ENCODE results near the gene TSEN54. TPM values are rescaled to one million over a fixed set of nuclear protein-coding genes. Genes with fewer than 3 reads are reported as not detected.

The TSEN54 gene
- total RNA-seq, 2 experiments from 2014 or later, result 21.4 to 22.0 TPM

DNA sequence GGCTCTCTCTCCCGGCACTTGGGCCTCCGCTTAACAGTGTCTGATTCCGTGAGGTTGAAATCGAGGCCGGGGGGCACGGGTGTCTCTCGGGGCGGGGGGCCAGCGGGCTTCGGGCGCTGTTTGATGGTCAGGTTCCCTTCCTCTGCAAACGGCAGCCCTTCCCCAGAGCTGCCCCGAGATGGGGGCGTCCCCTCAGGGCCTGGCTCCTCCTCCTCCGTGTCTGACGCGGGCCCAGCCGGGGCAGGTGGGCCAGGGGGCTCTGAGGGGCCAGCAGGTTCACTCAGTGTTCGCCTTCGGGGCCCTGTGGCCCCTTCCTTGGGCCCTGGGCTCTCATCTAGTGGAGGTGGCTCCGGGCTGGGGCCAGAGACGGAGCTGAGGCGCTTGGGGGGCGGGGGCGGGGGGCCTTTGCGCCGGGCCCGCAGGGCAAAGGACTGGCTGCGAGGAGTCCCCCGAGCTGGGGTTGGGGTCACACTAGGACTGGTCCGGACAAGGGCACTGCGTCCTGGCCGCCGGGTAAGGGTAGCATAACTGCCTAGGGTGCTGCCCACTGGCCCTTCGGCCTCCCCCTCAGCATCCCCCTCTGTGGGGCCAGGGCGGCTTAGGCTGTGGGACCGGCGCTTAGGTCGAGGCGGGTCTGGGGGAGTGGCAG, 14.1 kb upstream of the TSEN54 start:
- H3K27me3 Mint-ChIP-seq (ENCODE audit: low read depth), result no peaks in the 10 kb centered on the region
- H3K27ac Mint-ChIP-seq, result no peak overlapping the region
- intact Hi-C loops (cut with micrococcal nuclease), result no loop called here
- no peaks in the 10 kb centered on the region for H3K9me3 Mint-ChIP-seq
- H3K4me1 Mint-ChIP-seq (ENCODE audit: low read depth), result peaks cover 7% of the 10 kb centered on the region
- CTCF ChIA-PET, result interaction anchor here (0.9 to 1.2 kb wide), 2 partner anchors 14 to 248 kb away, joined by 3 to 4 read pairs; partner anchors contain the start of gene TSEN54
- no peaks in the 10 kb centered on the region for H3K36me3 Mint-ChIP-seq (ENCODE audit: low read depth)
- no peak for DNase-seq
- H3K4me3 Mint-ChIP-seq, result no peak overlapping the region

DNA sequence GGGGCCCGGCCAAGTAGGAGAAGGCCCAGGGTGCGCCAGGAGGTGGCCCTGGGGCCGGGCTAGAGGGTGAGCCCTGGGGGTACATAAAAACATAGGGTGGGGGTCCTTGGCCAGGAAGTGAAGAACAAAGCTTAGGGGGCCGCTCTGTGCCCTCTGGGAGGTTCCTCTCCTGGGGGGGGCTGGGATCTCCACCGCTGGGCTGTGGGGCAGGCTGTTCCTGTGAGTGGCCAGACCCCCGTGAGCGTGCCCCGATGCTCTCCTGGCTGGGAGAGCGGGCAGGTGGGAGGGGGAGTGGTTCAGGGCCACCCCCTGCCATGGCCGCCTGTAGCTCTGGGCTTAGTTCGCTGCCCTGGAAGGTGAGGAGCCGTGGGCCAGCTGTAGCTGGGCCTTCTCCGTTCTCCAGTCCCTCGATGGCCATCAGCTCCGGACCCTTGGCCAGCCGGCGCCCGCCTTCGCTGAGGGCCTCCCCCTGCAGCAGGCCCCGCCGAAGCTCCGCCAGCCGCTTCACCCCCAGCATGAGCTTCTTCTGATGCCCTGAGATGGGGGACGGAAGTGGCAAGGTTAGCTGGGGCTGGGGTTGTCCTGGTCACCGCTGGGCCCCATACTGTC, 13.5 kb upstream of the TSEN54 start:
- H3K27ac Mint-ChIP-seq, result no peak overlapping the region
- H3K36me3 Mint-ChIP-seq (ENCODE audit: low read depth), result no peaks in the 10 kb centered on the region
- peaks cover 5% of the 10 kb centered on the region for H3K4me1 Mint-ChIP-seq (ENCODE audit: low read depth)
- H3K9me3 Mint-ChIP-seq, result no peaks in the 10 kb centered on the region
- DNase-seq, result no peak
- H3K27me3 Mint-ChIP-seq (ENCODE audit: low read depth), result no peaks in the 10 kb centered on the region
- CTCF ChIA-PET, result interaction anchor here (0.7 to 1.7 kb wide), 4 partner anchors 11 to 247 kb away, joined by 3 to 6 read pairs (median 3); no protein-coding TSS in a partner anchor
- intact Hi-C loops (cut with micrococcal nuclease), result no loop called here
- no peak overlapping the region for H3K4me3 Mint-ChIP-seq

DNA sequence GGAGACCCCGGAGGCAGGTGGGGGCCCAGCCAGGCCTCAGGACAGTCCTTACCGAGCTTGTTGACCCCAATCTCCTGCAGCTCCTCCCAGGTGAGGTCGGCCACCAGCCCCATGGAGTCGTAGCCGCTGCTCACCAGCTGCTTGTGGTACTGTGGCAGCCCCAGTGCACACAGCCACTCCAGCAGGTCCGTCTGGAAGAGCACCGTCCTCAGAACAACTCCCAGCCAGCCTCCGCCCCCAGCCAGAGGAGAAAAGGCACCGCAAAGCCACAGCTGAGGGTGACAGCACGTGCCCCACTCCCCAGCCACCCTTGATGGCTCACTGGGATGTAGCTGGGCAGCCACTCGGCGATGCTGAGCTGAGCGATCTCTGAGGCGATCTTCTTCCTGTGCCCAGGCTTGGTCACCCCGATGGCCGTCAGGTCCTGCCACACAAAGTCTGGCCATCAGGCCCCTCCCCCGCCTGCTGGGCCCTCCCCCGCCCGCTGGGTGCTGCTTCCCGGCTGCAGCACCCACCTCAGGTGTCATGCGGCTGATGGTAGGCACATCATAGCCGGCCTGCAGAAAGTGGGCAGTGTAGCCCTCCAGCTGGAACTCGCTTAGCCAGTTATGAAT, 12.9 kb upstream of the TSEN54 start:
- DNase-seq, result no peak
- Mint-ChIP-seq H3K4me1 (ENCODE audit: low read depth) (no peaks in the 10 kb centered on the region), H3K9me3 (no peaks in the 10 kb centered on the region), H3K27ac (no peak overlapping the region), H3K4me3 (no peak overlapping the region), H3K36me3 (ENCODE audit: low read depth) (no peaks in the 10 kb centered on the region), H3K27me3 (ENCODE audit: low read depth) (no peaks in the 10 kb centered on the region)
- CTCF ChIA-PET, result interaction anchor here (0.6 to 1.7 kb wide), 5 partner anchors 11 to 246 kb away, joined by 3 to 6 read pairs (median 3); no protein-coding TSS in a partner anchor
- intact Hi-C loops (cut with micrococcal nuclease), result no loop called here

DNA sequence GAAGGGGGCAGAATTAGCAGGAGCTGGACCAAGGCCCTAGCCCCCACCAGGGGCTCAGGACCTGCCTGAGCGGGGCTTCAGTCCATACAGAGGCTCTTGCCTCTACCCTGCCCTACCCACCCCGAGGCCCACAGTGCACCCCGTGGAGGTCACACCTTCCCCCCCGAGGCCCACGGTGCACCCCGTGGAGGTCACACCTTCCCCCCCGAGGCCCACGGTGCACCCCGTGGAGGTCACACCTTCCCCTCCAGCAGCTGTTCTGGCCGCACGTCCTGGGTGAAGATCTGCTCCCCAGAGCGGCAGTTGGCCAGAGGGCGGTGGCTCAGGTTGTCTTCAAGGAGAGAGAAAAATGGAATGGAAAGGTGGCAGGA, 12.4 kb upstream of the TSEN54 start:
- Mint-ChIP-seq H3K36me3 (ENCODE audit: low read depth) (no peaks in the 10 kb centered on the region), H3K27me3 (ENCODE audit: low read depth) (no peaks in the 10 kb centered on the region), H3K9me3 (no peaks in the 10 kb centered on the region), H3K4me3 (no peak overlapping the region), H3K27ac (no peak overlapping the region), H3K4me1 (ENCODE audit: low read depth) (no peaks in the 10 kb centered on the region)
- no peak for DNase-seq
- intact Hi-C loops (cut with micrococcal nuclease), result no loop called here
- CTCF ChIA-PET, result interaction anchor here (0.6 to 1.7 kb wide), 2 partner anchors 10 to 28 kb away, joined by 4 to 6 read pairs; no protein-coding TSS in a partner anchor

DNA sequence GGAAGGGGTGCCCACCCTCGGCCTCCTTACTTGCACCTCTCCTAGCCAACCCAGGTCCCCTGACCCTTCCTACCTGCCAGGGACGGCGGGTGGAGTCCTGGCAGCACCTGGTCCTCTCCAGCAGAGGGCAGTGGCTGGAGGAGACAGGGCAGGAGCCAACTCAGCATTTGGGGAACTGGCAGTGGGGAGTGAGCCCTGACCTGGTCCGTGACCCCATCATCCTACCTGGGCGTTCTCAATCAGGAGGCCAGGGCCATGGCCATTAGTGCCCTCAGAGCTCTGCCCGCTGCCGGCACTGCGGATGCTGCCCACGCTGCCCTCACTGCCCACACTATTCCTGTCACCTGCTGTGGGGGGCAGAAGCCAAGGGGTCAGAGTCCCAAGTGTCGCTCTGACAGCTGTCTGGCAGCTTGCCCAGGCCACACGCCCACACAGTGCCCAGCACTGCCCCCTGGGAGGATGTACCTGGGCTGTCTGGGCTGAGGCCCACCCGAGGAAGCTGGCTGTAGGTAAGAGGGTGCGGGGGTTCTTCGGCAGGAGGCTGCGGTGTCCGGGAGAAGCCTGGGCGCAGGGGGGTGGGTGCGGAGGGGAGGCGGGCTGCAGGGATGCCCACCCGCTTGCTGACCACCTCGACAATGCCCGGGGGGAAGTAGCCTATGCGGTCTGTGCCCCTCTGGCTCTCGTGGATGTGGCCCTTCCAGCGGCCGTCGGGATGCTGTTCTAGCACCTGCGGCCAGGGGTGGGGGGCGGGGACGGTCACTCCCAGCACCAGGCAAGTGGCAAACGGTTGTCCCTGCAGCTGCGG, 11.8 kb upstream of the TSEN54 start:
- CTCF ChIA-PET, result interaction anchor here (0.7 to 1.7 kb wide), 3 partner anchors 10 to 76 kb away, joined by 3 to 6 read pairs (median 4); no protein-coding TSS in a partner anchor
- H3K36me3 Mint-ChIP-seq (ENCODE audit: low read depth), result no peaks in the 10 kb centered on the region
- H3K9me3 Mint-ChIP-seq, result no peaks in the 10 kb centered on the region
- H3K27me3 Mint-ChIP-seq (ENCODE audit: low read depth), result no peaks in the 10 kb centered on the region
- H3K4me1 Mint-ChIP-seq (ENCODE audit: low read depth), result no peaks in the 10 kb centered on the region
- H3K4me3 Mint-ChIP-seq, result no peak overlapping the region
- intact Hi-C loops (cut with micrococcal nuclease), result no loop called here
- DNase-seq, result peak; percentile 41
- no peak overlapping the region for H3K27ac Mint-ChIP-seq

DNA sequence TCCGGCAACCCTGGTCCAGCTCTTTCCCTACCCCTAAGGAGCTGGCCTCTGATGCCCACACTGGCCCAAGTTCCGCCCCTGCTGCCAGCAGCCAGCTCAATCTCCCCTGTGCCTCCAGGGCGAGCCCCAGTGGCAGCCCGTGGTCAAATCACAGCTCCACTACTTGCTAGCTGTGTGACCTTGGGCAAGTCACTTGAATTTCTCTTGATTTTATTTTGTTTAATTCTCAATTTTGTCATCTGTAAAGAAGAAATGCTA, 11.2 kb upstream of the TSEN54 start:
- Mint-ChIP-seq H3K9me3 (no peaks in the 10 kb centered on the region), H3K4me3 (no peak overlapping the region), H3K27me3 (ENCODE audit: low read depth) (no peaks in the 10 kb centered on the region)

DNA sequence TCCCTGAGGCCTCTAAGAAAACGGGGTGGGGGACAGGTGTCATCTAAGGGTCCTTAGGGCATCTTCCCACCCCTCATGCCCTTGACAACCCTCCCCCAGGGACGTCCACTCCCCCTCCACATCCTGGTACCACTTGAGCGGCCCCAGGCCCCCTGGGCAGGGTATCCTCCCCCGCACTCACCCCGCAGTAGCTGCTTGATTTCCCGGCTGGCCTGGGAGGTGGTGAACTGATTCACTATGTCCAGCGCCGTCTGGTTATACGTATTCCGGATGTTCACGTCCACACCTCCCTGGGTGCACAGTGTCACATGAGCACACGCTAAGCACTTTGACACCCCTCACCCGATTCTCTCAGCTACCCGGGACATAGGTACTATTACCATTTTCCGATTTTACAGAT, 10.7 kb upstream of the TSEN54 start:
- intact Hi-C loops (cut with micrococcal nuclease), result no loop called here
- no peaks in the 10 kb centered on the region for H3K27me3 Mint-ChIP-seq (ENCODE audit: low read depth)
- no peak for DNase-seq
- no peak overlapping the region for H3K4me3 Mint-ChIP-seq
- no peaks in the 10 kb centered on the region for H3K36me3 Mint-ChIP-seq (ENCODE audit: low read depth)
- H3K9me3 Mint-ChIP-seq, result no peaks in the 10 kb centered on the region
- no peaks in the 10 kb centered on the region for H3K4me1 Mint-ChIP-seq (ENCODE audit: low read depth)
- CTCF ChIA-PET, result interaction anchor here (0.5 to 1.3 kb wide), 5 partner anchors 75 to 712 kb away, joined by 3 to 5 read pairs (median 4); no protein-coding TSS in a partner anchor
- no peak overlapping the region for H3K27ac Mint-ChIP-seq

More for the DNA sequence above, 11.2 kb upstream of the TSEN54 start:
- no peaks in the 10 kb centered on the region for H3K36me3 Mint-ChIP-seq (ENCODE audit: low read depth)
- no peak overlapping the region for H3K27ac Mint-ChIP-seq
- no peak for DNase-seq
- intact Hi-C loops (cut with micrococcal nuclease), result no loop called here
- CTCF ChIA-PET, result interaction anchor here (0.7 to 1.3 kb wide), 2 partner anchors 29 to 76 kb away, joined by 3 to 4 read pairs; no protein-coding TSS in a partner anchor
- H3K4me1 Mint-ChIP-seq (ENCODE audit: low read depth), result no peaks in the 10 kb centered on the region

DNA sequence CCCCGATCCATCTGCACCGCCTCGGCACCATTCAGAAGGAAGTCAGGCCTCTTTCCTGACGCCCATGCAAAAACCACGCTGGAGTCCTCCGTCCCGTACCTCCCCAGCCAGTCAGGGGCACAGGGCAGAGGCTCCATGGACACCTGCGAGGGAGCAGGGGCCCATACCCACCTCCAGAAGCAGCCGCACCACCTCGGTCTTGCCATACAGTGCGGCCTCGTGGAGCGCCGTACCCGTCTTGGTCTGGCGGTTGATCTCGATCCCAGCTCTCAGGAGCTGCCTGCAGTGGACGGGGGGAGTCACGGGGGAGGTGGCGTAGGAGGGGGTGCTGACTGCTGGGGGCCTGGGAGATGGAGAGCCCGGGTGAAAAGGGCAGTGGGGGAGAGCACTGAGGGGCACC, 10.2 kb upstream of the TSEN54 start:
- H3K4me3 Mint-ChIP-seq, result no peak overlapping the region
- H3K9me3 Mint-ChIP-seq, result no peaks in the 10 kb centered on the region
- H3K36me3 Mint-ChIP-seq (ENCODE audit: low read depth), result no peaks in the 10 kb centered on the region
- CTCF ChIA-PET, result interaction anchor here (0.5 to 0.6 kb wide), 4 partner anchors 87 to 712 kb away, joined by 3 to 5 read pairs (median 4); no protein-coding TSS in a partner anchor
- DNase-seq, result no peak
- no peaks in the 10 kb centered on the region for H3K4me1 Mint-ChIP-seq (ENCODE audit: low read depth)
- no peak overlapping the region for H3K27ac Mint-ChIP-seq
- no peaks in the 10 kb centered on the region for H3K27me3 Mint-ChIP-seq (ENCODE audit: low read depth)
- intact Hi-C loops (cut with micrococcal nuclease), result no loop called here

- intact Hi-C loops (cut with micrococcal nuclease), result no loop called here
- no peak for DNase-seq
- H3K36me3 Mint-ChIP-seq (ENCODE audit: low read depth), result no peaks in the 10 kb centered on the region
- H3K27ac Mint-ChIP-seq, result no peak overlapping the region
- no peaks in the 10 kb centered on the region for H3K9me3 Mint-ChIP-seq
- H3K4me1 Mint-ChIP-seq (ENCODE audit: low read depth), result no peaks in the 10 kb centered on the region
- H3K27me3 Mint-ChIP-seq (ENCODE audit: low read depth), result no peaks in the 10 kb centered on the region
- CTCF ChIA-PET, result no interaction called here
- no peak overlapping the region for H3K4me3 Mint-ChIP-seq
These were observed 9.4 kb upstream of the TSEN54 start for GRCh38 chr17:75506888-75507287.

GRCh38 chr17:75507733-75508719, 8.3 kb upstream of the TSEN54 start:
- Mint-ChIP-seq H3K36me3 (ENCODE audit: low read depth) (no peaks in the 10 kb centered on the region), H3K4me1 (ENCODE audit: low read depth) (no peaks in the 10 kb centered on the region), H3K4me3 (no peak overlapping the region), H3K9me3 (no peaks in the 10 kb centered on the region), H3K27me3 (ENCODE audit: low read depth) (no peaks in the 10 kb centered on the region), H3K27ac (no peak overlapping the region)
- intact Hi-C loops (cut with micrococcal nuclease), result no loop called here
- CTCF ChIA-PET, result no interaction called here
- no peak for DNase-seq

GRCh38 chr17:75508931-75509361, 7.4 kb upstream of the TSEN54 start:
- H3K4me3 Mint-ChIP-seq, result no peak overlapping the region
- intact Hi-C loops (cut with micrococcal nuclease), result no loop called here

More at GRCh38 chr17:75508931-75509361, 7.4 kb upstream of the TSEN54 start:
- Mint-ChIP-seq H3K36me3 (ENCODE audit: low read depth) (no peaks in the 10 kb centered on the region), H3K4me1 (ENCODE audit: low read depth) (no peaks in the 10 kb centered on the region), H3K27me3 (ENCODE audit: low read depth) (no peaks in the 10 kb centered on the region), H3K9me3 (no peaks in the 10 kb centered on the region), H3K27ac (no peak overlapping the region)
- no peak for DNase-seq
- CTCF ChIA-PET, result interaction anchor here (1.5 kb wide), 1 partner anchor 239 kb away, joined by 3 read pairs; no protein-coding TSS in a partner anchor

All from activated naive CD4-positive, alpha-beta T cell treated with anti-CD3 and anti-CD28 coated beads for 36 hours (primary cell).